ENCODE measurements around the gene APPL1. TPM values are rescaled to one million over a fixed set of nuclear protein-coding genes. Genes with fewer than 3 reads are reported as not detected.
"Not testable (repeated sequence)": the region's sequence is repeated elsewhere in the genome, so short reads cannot be mapped to it uniquely, and the experiment has no call there.

Gene APPL1
- total RNA-seq, 1 donor from 2014 or later: 56.7 TPM

DNA sequence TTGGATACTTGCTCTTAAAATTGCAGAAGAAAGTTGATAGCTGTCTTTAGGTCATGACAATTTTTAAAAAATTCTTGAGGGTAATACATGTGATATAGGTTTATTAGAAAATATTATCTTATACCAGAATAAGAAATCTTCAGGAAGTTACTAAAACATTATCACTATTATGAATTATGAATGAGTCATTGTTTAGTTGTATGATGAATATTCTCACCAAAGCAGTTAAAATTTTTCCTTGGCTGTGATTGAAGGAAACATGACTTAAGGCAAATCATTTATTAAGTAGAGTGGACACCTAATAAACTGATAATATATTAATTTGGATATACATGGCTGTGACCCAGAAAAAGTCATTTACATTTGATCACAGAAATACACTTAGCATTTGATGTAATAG lies 30.1 kb downstream of the APPL1 start:
- no peak for DNase-seq (ENCODE audit: low spot score)
- ATAC-seq: no peak
- intact Hi-C loops (cut with DNase I): no loop called here

DNA sequence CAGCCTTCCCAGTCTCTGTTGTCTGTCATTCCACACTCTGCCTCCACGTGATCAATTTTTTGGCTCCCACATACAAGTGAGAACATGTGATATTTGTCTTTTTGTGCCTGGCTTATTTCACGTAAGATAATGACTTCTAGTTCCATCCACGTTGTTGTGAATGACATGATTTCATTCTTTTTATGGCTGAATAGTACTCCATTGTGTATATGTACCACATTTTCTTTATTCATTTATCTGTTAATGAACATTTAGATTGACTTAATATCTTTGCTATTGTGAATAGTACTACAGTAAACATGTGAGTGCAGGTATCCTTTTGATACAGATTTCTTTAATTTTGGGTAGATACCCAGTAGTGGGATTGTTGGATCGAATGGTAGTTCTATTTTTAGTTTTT lies 33.6 kb downstream of the APPL1 start:
- intact Hi-C loops (cut with DNase I): no loop called here

DNA sequence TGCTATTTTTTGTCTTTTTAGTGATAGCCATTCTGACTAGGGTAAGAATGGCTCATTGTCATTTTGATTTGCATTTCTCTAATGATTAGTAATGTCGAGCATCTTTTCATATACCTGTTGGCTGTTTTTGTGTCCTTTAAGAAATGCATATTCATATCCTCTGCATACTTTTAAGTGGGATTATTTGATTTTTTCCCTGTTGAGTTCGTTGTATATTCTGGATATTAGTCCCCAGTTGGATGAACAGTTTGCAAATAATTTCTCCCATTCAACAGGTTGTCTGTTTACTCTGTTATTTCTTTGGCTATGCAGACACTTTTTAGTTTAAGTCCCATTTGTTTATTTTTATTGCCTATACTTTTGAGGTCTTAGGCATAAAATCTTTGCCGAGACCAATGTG lies 34.4 kb downstream of the APPL1 start:
- DNase-seq (ENCODE audit: low spot score): no peak
- intact Hi-C loops (cut with DNase I): no loop called here
- no peak for ATAC-seq

More for the DNA sequence above, 33.6 kb downstream of the APPL1 start:
- DNase-seq (ENCODE audit: low spot score) (no peak), ATAC-seq (no peak)

DNA sequence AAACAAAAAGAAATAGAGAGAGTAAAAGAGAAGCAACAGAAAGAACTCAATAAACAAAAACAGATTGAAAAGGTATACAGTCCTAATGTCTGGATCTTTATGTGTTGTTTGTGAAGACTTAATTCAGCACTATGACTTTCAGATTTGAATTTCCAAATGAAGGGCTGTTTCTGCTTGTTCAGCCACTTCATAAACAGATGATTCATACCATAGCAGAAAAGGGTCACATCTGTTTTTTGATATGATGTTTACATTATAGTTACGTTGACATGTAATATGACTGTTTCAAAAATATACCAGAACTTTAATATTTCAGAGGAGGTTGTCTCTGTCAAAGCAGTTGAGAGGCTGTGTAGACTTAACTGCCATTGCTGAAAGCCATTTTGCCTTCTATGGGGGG lies 40.9 kb downstream of the APPL1 start:
- intact Hi-C loops (cut with DNase I): no loop called here
- ATAC-seq: no peak

DNA sequence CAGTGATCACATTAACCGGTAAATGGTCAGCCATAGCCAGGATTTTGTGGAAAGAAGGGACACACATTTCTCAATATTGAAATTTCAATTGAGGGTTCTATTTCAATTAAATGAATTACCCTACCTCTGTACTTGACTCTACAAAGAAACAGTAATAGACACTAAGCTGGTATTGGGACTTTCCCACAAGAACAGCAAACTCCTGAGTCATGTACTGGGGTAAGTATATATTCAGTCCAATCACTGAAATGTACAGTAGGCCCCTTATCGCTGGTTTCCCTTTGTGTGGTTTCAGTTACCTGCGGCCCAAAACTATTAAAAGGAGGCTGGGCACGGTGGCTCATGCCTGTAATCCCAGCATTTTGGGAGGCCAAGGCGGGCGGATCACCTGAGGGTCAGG lies 47.3 kb downstream of the APPL1 start:
- ATAC-seq (no peak), DNase-seq (ENCODE audit: low spot score) (no peak)
- intact Hi-C loops (cut with DNase I): no loop called here

More for the DNA sequence above, 40.9 kb downstream of the APPL1 start:
- DNase-seq (ENCODE audit: low spot score): no peak

DNA sequence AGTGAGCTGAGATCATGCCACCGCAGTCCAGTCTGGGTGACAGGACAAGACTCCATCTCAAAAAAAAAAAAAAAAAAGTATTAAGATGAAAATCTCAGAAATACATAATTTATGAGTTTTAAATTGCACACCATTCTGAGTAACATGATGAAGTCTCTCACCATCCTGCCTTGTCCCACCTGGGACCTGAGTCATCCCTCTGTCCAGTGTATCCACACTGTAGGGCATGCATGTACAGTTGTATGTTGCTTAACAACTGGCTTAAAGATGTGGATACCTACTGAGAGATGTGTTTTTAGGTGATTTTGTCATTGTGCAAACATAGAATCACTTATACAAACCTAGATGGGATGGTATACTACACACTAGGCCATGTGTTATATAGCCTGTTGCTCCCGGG lies 47.9 kb downstream of the APPL1 start:
- ATAC-seq (no peak), DNase-seq (ENCODE audit: low spot score) (no peak)
- intact Hi-C loops (cut with DNase I): no loop called here

DNA sequence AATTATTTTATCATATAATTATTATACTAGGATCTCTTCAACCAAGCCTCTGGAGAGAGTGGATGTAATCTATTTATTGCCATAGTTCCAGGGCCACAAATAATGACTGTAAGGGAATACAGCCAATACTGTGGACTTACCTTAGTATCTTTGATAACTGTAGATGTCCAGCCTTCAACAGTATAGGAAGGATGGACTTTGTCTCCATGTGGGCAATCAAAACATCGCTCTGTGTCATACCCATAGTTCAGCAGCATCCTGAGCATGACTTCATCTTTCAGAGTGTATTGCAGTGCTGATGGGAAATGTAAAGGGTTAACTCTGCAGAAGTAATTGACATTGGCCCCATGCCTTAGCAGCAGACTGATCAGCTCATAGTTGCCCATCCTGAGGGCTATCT lies 50.7 kb downstream of the APPL1 start:
- intact Hi-C loops (cut with DNase I): no loop called here
- ATAC-seq: no peak
- DNase-seq (ENCODE audit: low spot score): no peak

DNA sequence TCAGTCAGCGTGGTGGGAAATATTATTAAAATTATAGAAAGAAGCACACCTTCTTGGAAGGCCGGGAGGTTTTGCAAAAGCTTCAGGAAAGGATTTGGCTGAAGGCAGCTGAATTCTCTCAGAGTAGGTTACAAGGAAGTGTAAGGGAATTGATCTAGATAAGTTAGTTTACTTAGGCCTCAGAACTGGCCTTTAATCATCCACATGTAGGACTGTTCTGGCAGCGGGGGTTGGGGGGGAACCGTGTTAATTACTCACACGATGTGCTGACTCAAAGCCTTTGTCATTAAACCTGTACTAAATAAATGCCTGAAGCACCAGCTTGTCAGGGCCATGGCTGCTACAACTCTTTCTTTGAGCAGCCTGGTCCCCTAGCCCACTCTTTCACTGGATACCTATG lies 52.2 kb downstream of the APPL1 start:
- ATAC-seq (no peak), DNase-seq (ENCODE audit: low spot score) (no peak)
- intact Hi-C loops (cut with DNase I): no loop called here

DNA sequence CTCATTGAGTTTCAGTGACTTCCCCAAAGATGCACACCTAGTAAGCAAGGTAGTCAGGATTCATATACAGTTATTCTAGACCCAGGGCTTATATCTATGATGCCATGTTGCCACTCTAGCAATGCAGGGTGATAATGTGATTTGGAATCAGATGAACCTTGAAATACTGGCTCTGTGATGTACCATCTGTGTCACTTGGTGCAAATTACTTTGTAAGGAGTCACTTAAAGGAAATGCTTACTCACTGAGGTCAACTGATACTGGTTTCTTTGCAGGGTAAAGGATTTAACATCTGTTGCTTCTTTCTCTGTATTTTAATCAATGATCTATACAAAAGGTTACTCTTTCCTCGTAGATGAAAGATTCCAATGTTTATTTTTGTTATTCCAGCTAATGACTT lies 54.2 kb downstream of the APPL1 start:
- DNase-seq (ENCODE audit: low spot score) (no peak), ATAC-seq (no peak)
- intact Hi-C loops (cut with DNase I): no loop called here

DNA sequence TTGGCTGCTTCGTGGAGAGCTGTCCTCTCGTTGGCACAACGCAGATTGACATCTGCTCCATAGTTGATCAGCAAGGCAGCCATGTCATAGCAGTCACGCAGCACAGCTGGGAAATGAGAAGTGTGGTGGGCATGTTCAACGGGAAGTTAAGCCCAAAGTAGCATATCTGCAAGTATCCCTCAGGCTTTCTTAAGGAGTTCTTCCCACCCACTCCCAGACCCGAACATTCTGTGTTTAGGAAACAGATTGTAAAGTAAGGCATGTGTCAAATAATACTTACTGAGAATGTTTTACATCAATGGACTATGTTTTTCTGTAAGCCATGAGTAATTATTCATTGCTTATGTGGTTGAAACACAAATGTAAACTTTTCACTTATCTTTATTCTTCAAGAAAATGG lies 55.8 kb downstream of the APPL1 start:
- DNase-seq (ENCODE audit: low spot score) (no peak), ATAC-seq (no peak)
- intact Hi-C loops (cut with DNase I): no loop called here

DNA sequence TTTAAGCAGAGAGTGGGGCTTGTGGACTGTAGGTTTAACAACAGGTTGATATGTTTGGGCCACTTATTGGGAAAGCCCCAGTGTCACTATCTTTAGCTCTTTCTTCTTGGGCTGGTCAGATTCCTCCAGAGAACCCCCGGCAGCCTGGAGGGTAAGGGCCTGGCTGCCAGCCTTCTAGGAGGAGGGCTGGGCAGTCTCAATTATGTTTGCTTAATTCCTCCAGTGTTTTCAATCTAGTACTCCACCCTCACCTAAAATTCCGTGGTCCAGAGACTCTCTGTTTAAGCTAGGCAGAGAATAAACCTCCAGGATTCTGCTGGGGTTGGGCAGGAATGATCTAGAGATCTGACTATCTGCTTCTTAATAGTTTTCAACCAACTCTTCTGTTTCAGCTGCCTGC lies 59.7 kb downstream of the APPL1 start:
- DNase-seq (ENCODE audit: low spot score) (no peak), ATAC-seq (no peak)
- intact Hi-C loops (cut with DNase I): no loop called here

DNA sequence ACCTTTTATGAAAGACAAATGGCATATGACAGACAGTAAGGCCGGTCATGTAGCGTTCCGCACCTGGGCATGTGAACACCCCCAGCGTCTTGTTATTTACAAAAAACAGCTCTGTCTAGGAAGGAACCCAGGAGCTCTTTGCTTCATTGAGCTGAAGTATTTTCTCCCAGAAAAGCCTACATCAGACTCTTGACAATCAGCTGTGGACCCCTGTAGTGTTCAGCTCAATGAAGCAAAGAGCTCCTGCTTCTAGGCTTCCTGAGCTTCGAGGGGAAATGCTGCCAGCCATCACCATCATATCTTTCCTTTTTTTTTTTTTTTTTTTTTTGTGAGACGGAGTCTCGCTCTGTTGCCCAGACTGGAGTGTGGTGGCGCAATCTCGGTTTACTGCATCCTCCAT lies 60.9 kb downstream of the APPL1 start:
- intact Hi-C loops (cut with DNase I): no loop called here
- no peak for ATAC-seq

DNA sequence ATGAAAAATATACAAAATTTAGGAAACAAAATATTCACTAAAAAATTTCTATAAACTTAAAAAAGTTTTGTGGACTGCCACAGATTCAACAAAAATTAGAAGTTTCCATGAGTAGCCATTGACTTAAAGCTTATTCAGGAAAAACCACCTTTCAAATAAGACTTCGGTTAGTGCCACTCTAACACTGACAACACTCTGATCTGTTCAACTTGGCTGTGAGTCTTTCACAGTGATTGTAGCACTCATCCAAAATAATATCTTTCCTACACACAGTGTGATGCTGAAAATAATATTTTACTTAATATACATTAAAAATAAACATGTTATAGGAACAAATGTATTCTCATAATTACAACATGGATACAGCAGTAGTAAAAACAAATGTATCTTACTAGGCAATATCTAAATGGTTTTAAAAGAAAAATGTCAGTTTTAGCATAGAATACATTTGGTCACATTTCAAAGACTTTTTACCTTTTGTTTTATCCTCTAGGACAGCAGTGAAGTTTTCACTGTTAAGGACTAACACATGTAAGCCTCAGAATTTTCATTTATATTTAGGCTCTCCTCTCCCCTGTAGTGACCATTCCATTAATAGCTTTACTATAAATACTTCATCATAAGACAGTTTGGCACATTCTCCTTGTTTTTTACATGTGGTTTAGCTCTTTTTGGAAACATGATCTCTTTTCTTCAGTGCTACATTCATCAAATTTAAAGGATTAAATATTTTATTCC lies 64.8 kb downstream of the APPL1 start, which contains the start of gene ASB14:
TSS of gene ASB14 (minus strand) at position 527 of the 738 bp plus-strand sequence. CDS start 652 bp downstream, outside the sequence.
- intact Hi-C loops (cut with DNase I): no loop called here
- ATAC-seq: no peak
- no peak for DNase-seq (ENCODE audit: low spot score)

More for the DNA sequence above, 60.9 kb downstream of the APPL1 start:
- DNase-seq (ENCODE audit: low spot score): no peak

DNA sequence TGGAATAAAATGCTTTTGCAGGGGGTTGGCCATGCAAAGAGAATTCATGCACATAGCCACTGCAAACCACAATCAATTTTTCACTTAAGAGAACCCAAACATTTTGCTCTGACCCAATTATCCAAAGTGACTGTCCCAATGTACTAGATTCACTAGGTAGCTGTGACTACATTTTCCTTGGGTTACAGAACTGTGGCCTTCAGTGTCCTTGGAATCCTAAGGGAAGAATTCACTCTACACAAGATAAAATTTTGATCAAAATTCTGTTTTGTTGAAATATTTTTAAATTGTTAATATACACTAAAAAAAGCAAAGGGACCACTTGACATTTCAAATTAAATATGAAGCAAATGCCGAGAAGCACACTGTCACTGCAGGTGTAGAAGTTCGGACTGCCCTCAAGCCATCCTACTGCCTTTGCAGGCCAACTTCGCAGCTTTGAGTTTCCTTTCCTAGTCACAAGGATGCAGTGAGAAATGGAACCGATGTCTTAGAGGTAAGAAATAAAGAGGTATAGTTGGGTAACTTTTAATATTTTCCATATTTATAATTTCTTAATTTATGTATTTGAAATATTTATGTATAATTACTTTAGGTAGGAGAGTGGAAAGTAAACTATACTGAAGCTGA lies 65.5 kb downstream of the APPL1 start:
- no peak for ATAC-seq
- intact Hi-C loops (cut with DNase I): no loop called here
- no peak for DNase-seq (ENCODE audit: low spot score)

DNA sequence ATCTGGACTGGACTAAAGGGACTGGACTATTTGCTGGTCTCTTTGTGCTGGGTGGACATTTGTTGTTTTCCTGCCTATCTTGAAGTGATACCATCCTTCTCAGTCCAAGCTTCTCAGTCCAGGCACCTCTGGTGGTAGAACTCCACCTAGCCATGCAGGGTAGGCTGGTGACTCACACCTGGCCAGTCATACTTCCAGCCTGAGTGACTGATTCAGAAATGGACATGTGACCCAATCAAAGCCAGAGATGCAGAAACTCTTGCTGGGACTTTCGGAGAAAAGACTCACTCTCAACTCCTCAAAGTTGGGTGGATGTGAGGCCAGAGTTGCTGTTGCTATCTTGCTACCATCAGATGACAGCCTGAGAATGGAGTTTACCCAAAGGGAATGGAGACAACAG lies 70.5 kb downstream of the APPL1 start:
- intact Hi-C loops (cut with DNase I): no loop called here
- ATAC-seq: no peak

DNA sequence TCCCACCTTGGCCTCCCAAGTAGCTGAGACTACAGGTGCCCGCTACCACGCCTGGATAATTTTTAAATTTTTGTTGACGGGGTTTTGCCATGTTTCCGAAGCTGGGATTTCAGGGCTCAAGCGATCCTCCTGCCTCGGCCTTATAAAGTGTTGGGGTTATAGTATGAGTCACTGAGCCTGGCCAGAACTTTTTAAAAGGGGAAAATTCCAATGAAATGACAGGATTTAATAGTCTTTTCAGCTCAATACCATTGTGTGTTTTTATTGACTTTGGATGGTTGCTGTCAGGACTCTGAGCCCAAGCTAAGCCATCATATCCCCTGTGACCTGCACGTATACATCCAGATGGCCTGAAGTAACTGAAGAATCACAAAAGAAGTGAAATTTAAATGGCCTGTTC lies 76.0 kb downstream of the APPL1 start:
- intact Hi-C loops (cut with DNase I); ATAC-seq: not testable (repeated sequence)

More for the DNA sequence above, 70.5 kb downstream of the APPL1 start:
- DNase-seq (ENCODE audit: low spot score): no peak

DNA sequence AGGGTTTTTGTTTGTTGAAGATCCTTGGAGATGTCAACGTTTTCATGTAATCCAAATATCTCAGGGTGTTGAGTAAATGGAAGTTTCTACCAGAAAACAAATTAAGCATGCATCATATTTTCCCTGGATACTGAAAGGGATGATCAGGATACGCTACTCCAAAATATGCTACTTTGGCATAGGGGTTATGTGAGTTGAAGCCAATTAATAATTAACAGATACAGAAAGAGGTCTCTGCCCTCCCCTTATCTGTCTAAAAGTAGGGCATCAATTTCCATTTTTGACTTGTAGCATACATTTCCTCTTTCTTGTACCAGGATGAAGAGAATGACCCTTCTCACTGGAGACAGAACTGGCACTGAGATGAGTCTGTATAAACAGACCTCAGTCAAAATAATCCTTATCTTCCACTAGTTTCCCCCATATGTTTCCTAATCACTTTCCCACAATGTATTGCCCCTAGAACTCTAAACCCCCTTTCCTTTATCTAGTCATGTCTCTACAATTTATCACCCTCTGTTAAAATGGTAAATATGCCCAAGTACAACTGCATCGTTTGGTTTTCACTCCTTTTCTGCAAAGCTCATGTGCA lies 82.3 kb downstream of the APPL1 start:
- no peak for DNase-seq (ENCODE audit: low spot score)
- intact Hi-C loops (cut with DNase I): no loop called here
- ATAC-seq: no peak

More for the DNA sequence above, 76.0 kb downstream of the APPL1 start:
- not testable (repeated sequence) for DNase-seq (ENCODE audit: low spot score)

DNA sequence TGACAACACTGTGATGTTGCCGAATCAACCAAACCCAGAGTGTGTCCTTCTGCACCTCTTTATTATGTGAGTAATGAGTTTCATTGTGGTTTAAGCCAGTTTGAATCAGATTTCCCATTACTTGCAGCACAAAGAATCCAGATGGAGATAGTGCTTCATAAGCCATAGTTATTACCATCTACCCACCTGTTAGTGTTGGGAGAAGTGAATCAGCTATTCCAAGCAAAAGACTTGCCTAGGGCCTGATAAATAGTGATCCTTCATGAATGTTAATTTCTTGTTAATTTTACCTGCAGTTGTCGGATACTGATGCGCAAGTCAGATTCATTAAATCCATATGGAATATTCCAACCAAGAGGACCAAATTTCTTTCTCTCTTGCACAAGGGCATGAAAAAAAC lies 86.7 kb downstream of the APPL1 start:
- ATAC-seq: no peak
- no peak for DNase-seq (ENCODE audit: low spot score)
- intact Hi-C loops (cut with DNase I): no loop called here

Measured in sciatic nerve (tissue), 2 donors.